GM12872 (cell line): ENCODE data around the gene ZNF813.

ENCODE experiments used
- CTCF ChIP-seq: IDR thresholded peaks from 3 replicates; pipeline ENCODE4 v1.5.1; 2011; ENCODE audit warnings: low read depth, mild to moderate bottlenecking, low read length, moderate library complexity; ENCODE audit not compliant: insufficient read depth

Gene ZNF813

GRCh38 chr19:53530622-53531021, 63.1 kb downstream of the ZNF813 start:
- TF ChIP-seq CTCF: no peak

- TF ChIP-seq CTCF: no peak
These were observed 63.9 kb downstream of the ZNF813 start for GRCh38 chr19:53531457-53531856.

- no peak for TF ChIP-seq CTCF
These were observed 64.8 kb downstream of the ZNF813 start for GRCh38 chr19:53532362-53532761.

- TF ChIP-seq CTCF: no peak
These were observed 68.7 kb downstream of the ZNF813 start for GRCh38 chr19:53536225-53536548.

- TF ChIP-seq CTCF: no peak
These were observed 69.6 kb downstream of the ZNF813 start for GRCh38 chr19:53537121-53537520.

GRCh38 chr19:53537521-53538377, 70.2 kb downstream of the ZNF813 start, which contains the start of gene ZNF331:
Gene ZNF331 (plus strand): TSS chr19:53538145. CDS start chr19:53569377, 31,232 bp downstream.
- TF ChIP-seq CTCF: peak; percentile 52; the same call in 2 of the 3 replicates

GRCh38 chr19:53538378-53539109, 71.0 kb downstream of the ZNF813 start:
- TF ChIP-seq CTCF: no peak
